ENCODE results near the gene NUSAP1.
"Not testable (repeated sequence)": the region's sequence is repeated elsewhere in the genome, so short reads cannot be mapped to it uniquely, and the experiment has no call there.

NUSAP1 gene, protein sequence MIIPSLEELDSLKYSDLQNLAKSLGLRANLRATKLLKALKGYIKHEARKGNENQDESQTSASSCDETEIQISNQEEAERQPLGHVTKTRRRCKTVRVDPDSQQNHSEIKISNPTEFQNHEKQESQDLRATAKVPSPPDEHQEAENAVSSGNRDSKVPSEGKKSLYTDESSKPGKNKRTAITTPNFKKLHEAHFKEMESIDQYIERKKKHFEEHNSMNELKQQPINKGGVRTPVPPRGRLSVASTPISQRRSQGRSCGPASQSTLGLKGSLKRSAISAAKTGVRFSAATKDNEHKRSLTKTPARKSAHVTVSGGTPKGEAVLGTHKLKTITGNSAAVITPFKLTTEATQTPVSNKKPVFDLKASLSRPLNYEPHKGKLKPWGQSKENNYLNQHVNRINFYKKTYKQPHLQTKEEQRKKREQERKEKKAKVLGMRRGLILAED

DNA sequence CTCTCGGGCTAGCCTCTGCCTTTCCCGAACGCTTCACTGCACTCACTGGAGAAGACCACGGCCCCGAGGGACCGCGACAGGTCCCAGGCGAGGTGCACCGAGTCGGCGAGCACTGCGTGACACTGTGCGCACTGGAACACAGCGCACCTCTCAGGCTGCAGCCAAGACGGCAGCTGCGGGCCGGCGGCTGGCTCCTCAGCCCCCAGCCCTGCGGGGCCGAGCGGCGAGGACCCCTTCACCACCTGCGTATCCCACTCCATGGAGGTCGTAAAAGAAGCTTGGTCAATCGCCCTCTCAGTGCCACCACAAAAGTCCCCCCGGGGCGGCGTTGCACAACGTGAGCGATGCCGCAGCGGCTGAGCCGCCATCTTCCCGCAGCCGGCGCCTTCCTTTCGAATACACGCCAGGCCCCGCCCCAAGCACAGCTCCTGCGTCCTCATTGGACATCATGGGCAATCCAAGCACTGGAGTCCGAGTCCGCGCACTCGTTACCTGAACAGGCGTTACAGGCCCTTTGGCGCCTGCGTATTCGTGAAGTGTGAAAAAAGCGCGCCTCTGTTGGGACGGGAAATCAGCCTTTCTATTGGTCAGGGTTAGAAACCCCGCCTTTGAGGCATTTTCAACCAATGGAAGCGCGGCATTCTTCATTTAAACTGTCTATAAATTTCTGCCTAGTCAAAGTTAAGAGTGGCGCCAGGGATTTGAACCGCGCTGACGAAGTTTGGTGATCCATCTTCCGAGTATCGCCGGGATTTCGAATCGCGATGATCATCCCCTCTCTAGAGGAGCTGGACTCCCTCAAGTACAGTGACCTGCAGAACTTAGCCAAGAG is at the start of gene NUSAP1, which contains the start of gene OIP5:
NUSAP1 (plus strand) TSS at position 688 of the 832 bp plus-strand sequence; CDS start at position 765, 77 bp downstream.
OIP5 (minus strand) TSS at position 398 of the 832 bp plus-strand sequence; CDS start at position 368, 30 bp downstream.
- TF ChIP-seq, protein P1, sequence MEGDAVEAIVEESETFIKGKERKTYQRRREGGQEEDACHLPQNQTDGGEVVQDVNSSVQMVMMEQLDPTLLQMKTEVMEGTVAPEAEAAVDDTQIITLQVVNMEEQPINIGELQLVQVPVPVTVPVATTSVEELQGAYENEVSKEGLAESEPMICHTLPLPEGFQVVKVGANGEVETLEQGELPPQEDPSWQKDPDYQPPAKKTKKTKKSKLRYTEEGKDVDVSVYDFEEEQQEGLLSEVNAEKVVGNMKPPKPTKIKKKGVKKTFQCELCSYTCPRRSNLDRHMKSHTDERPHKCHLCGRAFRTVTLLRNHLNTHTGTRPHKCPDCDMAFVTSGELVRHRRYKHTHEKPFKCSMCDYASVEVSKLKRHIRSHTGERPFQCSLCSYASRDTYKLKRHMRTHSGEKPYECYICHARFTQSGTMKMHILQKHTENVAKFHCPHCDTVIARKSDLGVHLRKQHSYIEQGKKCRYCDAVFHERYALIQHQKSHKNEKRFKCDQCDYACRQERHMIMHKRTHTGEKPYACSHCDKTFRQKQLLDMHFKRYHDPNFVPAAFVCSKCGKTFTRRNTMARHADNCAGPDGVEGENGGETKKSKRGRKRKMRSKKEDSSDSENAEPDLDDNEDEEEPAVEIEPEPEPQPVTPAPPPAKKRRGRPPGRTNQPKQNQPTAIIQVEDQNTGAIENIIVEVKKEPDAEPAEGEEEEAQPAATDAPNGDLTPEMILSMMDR (IDR thresholded peaks at IDR 0.05; ENCODE audit: low read depth, low read length): no peak; the same call in none of the 2 replicates
- peak; percentile 99 for DNase-seq (ENCODE audit: extremely low read depth, low read depth)

DNA sequence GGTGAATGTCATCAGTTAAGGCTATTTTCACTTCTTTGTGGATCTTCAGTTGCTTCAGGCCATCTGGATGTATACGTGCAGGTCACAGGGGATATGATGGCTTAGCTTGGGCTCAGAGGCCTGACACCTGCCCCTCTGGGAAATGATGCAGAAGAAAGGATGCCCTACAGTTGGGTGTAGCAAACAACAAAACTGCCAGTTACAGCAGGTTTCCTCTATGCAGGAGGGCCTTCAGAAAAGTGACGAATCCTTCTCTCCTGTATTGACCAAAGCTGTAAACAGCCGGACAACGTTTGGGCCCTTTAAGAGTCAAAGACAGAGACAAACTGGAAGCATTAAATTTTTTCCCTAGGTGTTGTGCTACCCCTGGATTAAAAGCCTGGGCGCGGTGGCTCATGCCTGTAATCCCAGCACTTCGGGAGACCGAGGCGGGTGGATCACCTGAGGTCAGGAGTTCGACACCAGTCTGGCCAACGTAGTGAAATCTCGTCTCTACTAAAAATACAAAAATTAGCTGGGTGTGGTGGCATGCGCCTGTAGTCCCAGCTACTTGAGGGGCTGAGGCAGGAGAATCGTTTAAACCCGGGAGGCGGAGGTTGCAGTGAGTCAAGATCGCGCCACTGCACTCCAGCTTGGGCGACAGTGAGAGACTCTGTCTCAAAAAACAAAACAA is 49.6 kb upstream of the NUSAP1 start:
- DNase-seq (ENCODE audit: extremely low read depth, low read depth): not testable (repeated sequence)

DNA sequence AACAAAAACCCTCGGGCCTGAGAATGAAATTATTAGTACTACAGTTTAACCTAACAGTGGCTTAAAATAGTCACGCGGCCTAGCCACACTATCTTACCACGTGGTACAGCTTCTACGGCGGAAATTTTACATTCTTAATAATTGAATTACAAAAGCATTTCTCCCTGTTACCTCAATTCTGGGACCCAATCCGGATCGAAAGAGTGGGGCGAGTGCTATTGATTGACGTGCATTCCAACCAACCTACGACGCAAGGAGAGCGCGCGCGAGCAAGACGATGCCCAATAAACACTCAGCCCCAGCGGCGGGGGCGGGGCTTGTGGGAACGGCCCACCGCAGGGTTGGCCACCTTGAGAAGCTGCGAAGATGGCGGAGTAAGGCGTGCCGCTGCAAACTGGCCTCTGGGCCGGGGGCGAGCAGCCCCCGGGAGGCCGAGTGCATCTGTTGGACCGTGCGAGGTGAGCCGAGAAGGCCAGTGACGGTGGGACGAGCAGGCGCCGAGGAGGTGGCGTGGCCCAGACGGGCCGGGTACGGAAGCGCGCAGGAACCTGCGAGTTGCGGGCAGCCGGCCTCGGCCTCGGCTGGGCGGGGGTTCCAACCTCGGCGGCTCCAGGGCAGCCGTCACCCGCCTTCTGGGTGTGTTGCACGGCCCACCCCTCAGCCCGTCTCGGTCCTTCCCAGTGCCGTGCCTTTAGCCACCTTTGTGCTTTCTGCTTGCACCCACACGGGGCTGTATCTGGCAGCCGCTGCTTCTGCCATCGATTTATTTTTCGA is 48.8 kb upstream of the NUSAP1 start:
- DNase-seq (ENCODE audit: extremely low read depth, low read depth): peak; percentile 99
- TF ChIP-seq, protein P1 (IDR thresholded peaks at IDR 0.05; ENCODE audit: low read depth, low read length): no peak

DNA sequence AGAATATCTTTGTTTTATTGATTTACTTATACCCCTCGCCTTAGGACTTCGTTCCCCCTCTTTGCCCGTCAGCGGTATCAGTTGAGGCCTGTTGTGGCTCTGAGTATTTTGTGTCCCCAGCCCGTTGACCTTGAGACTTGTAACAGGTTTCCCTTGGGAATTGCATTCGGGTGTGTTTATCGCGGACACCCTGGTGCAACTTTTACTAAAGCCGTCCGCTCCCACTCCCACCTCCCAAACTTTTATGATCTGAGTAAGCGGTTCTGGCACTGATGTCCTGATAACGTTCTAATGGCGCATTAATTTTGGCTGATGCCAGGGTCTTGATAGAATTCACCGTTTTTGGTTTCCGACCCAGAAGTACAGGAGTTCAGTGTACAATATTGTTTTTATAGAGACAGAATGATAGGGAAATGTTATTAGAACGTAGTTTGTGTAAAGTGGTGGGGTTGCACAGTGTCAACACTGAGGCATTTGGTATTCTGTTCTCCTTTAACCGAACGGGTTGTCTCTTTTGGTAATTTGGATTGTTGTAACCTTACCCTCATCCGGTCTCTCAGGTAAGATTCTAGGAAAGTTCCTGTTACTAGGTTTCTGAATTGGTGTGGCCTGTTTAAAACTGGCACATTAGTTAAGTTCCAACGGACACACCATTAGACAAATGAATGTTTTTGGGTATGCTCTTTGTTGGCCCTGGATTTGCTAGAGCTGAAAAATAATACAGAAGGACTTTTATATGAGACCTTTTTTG is 48.1 kb upstream of the NUSAP1 start:
- DNase-seq (ENCODE audit: extremely low read depth, low read depth): no peak
- TF ChIP-seq, protein P1 (IDR thresholded peaks at IDR 0.05; ENCODE audit: low read depth, low read length): no peak

DNA sequence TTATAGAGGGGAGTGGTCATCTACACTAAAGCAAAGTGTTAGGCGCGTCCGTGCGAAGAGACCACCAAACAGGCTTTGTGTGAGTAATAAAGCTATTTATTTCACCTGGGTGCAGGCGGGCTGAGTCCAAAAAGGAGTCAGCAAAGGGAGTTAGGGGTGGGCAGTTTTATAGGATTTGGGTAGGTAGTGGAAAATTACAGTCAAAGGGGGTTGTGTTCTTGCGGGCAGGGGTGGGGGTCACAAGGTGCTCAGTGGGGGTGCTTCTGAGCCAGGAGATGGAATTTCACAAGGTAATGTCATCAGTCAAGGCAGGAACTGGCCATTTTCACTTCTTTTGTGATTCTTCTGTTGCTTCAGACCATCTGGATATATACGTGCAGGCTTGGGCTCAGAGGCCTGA is 47.4 kb upstream of the NUSAP1 start:
- TF ChIP-seq, protein P1 (IDR thresholded peaks at IDR 0.05; ENCODE audit: low read depth, low read length): no peak
- no peak for DNase-seq (ENCODE audit: extremely low read depth, low read depth)

DNA sequence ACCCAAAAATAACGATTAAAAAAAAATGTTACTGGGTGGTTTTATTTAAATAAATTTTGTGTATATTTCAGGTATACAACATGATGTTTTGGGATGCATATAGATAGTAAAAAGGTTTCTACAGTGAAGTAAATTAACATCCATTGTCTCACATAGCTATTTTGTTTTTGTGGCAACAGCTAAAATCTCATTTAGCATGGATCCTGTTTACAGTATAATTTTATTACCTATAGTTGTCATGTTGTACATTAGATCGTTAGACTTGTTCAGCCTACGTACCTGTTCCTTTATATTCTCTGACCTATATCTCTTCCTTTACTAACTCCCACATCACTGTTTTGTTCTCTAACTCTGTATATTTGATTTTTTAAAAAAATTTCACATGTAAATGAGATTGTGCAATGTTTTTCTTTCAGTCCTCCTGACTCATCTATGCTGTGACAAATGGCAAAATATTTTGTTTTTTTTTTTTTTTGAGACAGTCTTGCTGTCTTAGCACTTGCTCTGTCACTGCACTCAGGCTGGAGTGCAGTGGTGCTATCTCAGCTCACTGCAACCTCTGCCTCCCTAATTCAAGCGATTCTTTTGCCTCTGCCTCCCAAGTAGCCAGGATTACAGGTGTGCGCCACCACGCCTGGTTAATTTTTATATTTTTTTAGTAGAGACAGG is 45.9 kb upstream of the NUSAP1 start:
- TF ChIP-seq, protein P1 (IDR thresholded peaks at IDR 0.05; ENCODE audit: low read depth, low read length): no peak
- no peak for DNase-seq (ENCODE audit: extremely low read depth, low read depth)
